HUDEP-2 (cell line): Measurements from ENCODE around the gene ARHGAP1.

Experiments used
- DNase-seq, 76 experiments: peaks; one replicate each; lab custom pipeline; 2025; ENCODE audit not compliant: unreplicated experiment in 76 of 76; lab: John Stamatoyannopoulos, UW

Gene ARHGAP1

GRCh38 chr11:46695345-46696211 lies 4.8 kb downstream of the ARHGAP1 start:
- no peak for DNase-seq

GRCh38 chr11:46694607-46695006 lies 5.8 kb downstream of the ARHGAP1 start:
- no peak for DNase-seq

DNA sequence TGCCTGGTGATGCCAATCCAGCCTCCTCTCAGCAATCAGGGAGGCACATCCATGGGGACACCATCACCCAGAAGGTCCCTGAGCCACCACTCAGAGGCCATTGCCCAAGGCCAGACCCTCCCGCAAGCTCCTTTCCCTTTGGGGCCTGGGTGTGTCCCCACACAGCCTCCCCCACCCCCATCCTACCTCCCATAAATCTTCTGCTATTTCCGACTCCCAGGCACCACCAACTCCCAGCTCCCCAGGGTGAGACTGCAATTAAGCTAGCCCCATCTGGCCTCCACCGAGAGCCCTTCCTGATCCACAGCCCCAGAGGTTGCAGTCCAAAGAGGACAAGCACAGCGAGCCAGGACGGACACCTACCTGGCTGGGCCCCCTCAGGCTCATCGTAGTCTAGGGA lies 6.3 kb downstream of the ARHGAP1 start:
- DNase-seq: no peak

GRCh38 chr11:46693597-46694012 lies 6.8 kb downstream of the ARHGAP1 start:
- DNase-seq: no peak

DNA sequence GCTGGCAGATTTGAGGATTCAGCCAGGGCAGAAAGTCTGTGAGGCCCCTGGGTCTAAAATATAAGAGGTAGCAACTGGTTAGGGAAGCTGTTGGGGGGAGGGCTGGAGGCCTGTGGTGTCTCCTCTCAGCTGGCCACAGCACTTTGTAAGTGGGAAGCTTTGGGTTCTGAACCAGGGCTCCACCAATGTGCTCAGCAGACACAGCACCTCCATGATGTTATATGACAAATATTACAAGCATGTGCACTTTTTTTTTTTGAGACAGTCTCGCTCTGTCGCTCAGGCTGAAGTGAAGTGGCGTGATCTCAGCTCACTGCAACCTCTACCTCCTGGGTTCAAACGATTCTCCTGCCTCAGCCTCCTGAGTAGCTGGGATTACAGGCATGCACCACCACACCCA lies 8.0 kb downstream of the ARHGAP1 start:
- no peak for DNase-seq

- no peak for DNase-seq
Observed at GRCh38 chr11:46690702-46691101, 9.7 kb downstream of the ARHGAP1 start.

- DNase-seq: no peak
Observed at GRCh38 chr11:46686886-46687795, 13.3 kb downstream of the ARHGAP1 start.

DNA sequence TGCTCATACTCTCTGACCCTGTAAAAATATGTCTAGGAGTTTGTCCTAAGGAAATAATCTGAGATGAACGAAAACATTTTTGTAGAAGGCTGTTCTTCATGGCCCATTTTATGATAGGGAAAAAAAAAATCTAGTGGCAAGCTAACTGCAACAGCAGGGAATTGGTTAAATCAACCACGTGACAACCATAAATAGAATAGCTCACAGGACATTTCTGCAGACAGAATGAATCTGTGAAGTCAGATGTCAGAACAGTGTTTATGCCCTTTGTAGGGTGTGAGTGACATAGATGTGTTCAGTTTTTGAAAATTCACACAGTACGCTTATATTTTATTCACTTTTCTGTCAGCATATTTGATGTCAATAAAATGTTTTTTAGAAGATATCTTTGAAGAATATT lies 16.1 kb downstream of the ARHGAP1 start:
- no peak for DNase-seq

GRCh38 chr11:46682773-46683752 lies 17.4 kb downstream of the ARHGAP1 start:
- no peak for DNase-seq

DNA sequence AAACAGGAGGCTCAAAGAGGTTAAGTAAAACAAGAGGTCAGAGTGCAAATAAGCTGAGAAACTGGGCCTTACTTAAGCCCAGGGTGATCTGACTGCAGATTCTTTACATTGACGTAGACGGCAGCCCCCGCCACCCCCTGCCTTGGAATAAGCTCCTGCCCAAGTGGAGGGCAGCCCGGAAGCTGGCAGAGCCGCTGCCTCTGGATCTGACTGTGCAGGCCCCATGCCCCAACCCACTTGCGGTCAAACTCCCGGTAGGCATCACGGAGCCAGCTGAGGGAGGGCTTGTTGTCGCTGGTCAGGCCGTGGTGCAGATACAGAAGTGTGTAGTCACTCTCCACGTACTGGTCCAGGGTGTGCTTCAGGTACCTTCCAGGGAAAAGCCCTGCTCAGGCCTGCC lies 18.6 kb downstream of the ARHGAP1 start:
- no peak for DNase-seq

- DNase-seq: no peak
Observed at GRCh38 chr11:46680815-46681214, 19.6 kb downstream of the ARHGAP1 start.

GRCh38 chr11:46680164-46680760 lies 20.2 kb downstream of the ARHGAP1 start:
- no peak for DNase-seq

- DNase-seq: no peak
Observed at GRCh38 chr11:46679241-46680163, 20.9 kb downstream of the ARHGAP1 start.

DNA sequence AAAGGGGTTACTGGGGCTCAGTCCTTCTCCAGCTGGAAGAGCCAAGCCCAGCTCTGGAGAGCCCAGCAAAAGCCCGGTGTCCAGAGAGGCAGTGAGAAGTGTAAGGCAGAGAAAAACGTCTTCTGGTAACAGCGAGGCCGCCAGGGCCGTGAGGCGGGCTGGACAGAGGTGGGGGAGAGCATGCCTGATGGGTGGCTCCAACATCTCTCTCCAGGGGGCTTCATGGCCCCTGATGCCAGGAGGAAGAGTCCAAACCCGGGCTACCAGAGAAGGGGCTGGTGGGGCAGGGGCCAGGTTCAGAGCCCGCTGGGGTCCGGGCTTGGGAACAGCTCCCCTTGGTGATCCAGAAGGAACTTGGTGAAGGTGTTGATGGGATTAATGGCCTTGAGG lies 21.7 kb downstream of the ARHGAP1 start:
- no peak for DNase-seq

GRCh38 chr11:46677991-46678740 lies 22.3 kb downstream of the ARHGAP1 start:
- DNase-seq: no peak

GRCh38 chr11:46677169-46677568 lies 23.2 kb downstream of the ARHGAP1 start:
- no peak for DNase-seq

DNA sequence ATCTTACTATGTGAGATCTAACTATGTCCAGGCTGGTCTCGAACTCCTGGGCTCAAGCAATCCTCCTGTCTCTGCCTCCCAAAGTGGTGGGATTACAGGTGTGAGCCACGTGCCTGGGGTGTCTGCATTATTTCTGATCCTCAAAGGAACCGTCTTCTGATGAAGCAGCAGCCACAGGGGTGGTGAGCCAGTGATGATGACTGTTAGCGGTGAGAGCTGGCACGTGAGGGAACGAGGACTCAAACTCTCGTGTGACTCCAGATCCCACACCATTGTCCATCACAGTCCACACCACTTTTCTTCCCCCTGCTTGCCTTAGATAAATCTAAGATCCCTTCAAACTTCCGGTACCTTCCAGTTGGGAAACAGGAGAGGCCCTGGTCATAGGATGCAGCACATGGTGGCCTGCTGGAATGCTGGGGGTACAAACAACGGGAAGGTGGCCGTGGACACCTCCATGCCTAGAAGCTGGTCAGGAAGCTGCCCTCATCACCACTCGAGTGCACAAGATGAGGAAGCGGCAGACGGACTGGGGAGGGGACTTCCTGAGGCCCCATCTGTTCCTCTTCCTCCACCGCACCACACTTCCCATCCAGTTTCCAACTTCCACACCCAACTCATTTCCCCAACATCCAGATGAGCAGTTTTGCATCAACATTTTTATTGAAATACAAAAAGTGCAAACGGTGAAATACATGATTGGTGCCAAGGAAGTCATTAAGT lies 23.8 kb downstream of the ARHGAP1 start:
- no peak for DNase-seq

DNA sequence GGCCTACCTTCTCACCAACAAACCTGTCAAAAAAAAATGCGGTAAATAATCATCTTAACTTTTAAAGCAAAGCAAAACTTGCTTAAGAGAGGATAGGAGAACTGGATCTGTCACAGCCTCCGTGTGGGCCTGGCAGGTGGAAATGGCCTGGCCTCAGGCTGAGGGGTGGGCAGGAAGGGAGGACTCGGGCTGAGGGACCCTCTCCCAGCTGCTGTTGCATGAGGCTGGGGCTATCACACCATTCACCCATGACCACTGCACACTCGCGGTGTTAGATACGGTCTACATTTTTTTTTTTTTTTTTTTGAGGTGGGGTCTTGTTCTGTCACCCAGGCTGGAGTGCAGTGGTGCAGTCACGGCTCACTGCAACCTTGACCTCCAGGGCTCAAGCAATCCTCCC lies 24.5 kb downstream of the ARHGAP1 start:
- no peak for DNase-seq
